ENCODE measurements around the gene NOP58. TPM values are rescaled to one million over a fixed set of nuclear protein-coding genes. Genes with fewer than 3 reads are reported as not detected.

The NOP58 gene
- total RNA-seq, 1 donor from 2014 or later, result 44.1 TPM

DNA sequence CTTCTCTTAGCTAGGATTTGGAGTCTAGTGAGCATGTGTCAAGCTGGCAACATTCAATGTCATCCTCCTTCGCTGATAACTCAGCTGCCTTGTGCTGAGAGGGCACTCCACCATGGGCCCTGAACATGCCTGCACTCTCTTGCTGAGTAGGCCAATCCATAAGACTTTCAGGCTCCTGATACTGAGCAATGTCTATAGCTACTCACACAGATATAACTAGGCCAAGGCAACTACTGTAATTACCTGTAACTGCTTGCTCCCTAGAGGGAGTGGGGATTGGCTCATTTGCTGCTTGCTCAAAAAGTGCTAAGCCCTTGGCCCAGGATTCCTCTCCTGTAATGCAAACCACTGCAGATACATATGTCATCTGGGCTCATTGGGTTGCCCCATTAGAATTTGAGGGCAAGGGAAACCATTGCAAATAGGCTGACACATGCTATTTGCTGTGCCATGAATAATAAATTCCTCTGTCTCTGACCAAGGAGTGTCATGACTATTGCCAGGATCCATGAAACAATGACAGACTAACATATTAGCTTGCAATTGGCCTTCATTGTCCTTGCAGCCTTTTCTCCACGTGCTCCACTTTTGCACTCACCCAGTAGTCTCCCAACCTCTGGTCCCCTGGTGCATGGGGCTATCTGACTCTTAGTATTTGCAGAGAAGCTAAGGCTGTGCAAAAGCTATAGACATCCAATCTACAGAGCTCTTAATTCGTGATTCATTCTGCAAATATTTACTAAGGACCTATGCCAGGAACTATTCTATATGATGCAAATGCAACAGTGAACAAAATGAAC, 73.7 kb downstream of the NOP58 start:
- Mint-ChIP-seq H3K36me3 (ENCODE audit: unreplicated experiment) (no peaks in the 10 kb centered on the region), H3K27ac (ENCODE audit: unreplicated experiment) (no peak overlapping the region), H3K4me3 (ENCODE audit: unreplicated experiment) (no peak overlapping the region), H3K9me3 (ENCODE audit: unreplicated experiment) (no peaks in the 10 kb centered on the region), H3K27me3 (ENCODE audit: unreplicated experiment) (no peaks in the 10 kb centered on the region), H3K4me1 (ENCODE audit: unreplicated experiment) (peaks cover 19% of the 10 kb centered on the region)
- no peak for DNase-seq (ENCODE audit: extremely low spot score, unreplicated experiment)
- TF ChIP-seq, protein P1, sequence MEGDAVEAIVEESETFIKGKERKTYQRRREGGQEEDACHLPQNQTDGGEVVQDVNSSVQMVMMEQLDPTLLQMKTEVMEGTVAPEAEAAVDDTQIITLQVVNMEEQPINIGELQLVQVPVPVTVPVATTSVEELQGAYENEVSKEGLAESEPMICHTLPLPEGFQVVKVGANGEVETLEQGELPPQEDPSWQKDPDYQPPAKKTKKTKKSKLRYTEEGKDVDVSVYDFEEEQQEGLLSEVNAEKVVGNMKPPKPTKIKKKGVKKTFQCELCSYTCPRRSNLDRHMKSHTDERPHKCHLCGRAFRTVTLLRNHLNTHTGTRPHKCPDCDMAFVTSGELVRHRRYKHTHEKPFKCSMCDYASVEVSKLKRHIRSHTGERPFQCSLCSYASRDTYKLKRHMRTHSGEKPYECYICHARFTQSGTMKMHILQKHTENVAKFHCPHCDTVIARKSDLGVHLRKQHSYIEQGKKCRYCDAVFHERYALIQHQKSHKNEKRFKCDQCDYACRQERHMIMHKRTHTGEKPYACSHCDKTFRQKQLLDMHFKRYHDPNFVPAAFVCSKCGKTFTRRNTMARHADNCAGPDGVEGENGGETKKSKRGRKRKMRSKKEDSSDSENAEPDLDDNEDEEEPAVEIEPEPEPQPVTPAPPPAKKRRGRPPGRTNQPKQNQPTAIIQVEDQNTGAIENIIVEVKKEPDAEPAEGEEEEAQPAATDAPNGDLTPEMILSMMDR (IDR thresholded peaks at IDR 0.05), result no peak

DNA sequence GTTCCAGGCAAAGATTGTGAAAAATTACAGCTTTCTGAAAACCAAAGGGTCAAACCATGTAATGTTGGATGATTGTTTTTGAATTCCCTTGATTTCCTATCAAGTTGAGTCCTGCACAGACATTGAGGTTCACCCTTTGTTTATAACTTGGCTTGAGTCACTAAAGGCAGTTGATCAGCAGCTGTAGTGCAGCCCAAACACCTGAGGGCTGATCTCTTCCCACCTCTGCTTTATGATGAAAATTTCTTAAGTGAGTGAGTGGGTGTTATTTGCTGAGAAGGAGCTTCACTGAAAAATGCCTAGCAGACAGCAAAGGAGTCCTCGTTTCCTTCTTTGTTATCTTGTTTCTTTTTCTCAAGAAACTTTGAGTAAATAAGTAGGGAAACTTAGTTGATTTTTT, 78.6 kb downstream of the NOP58 start:
- H3K4me1 Mint-ChIP-seq (ENCODE audit: unreplicated experiment), result peaks cover 14% of the 10 kb centered on the region
- no peak for DNase-seq (ENCODE audit: extremely low spot score, unreplicated experiment)
- H3K36me3 Mint-ChIP-seq (ENCODE audit: unreplicated experiment), result no peaks in the 10 kb centered on the region
- no peaks in the 10 kb centered on the region for H3K9me3 Mint-ChIP-seq (ENCODE audit: unreplicated experiment)
- TF ChIP-seq, protein P1 (IDR thresholded peaks at IDR 0.05), result no peak
- H3K27ac Mint-ChIP-seq (ENCODE audit: unreplicated experiment), result no peak overlapping the region
- H3K4me3 Mint-ChIP-seq (ENCODE audit: unreplicated experiment), result no peak overlapping the region
- no peaks in the 10 kb centered on the region for H3K27me3 Mint-ChIP-seq (ENCODE audit: unreplicated experiment)

DNA sequence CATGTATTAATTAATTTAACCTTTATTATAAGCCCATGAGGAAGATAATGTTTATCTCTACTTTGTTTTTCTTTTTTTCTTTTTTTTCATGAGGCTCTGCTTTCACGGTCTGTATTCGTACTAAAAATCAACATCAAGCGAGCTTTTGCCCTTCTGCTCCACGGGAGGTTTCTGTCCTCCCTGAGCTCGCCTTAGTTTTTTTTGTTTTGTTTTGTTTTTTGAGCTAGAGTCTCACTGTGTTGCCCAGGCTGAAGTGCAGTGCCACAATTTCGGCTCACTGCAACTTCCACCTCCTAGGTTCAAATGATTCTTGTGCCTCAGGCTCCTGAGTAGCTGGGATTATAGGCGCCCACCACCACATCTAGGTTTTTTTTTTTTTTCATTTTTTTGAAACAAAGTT, 80.6 kb downstream of the NOP58 start:
- TF ChIP-seq, protein P1 (IDR thresholded peaks at IDR 0.05), result no peak
- Mint-ChIP-seq H3K4me3 (ENCODE audit: unreplicated experiment) (no peak overlapping the region), H3K27me3 (ENCODE audit: unreplicated experiment) (no peaks in the 10 kb centered on the region), H3K36me3 (ENCODE audit: unreplicated experiment) (no peaks in the 10 kb centered on the region), H3K27ac (ENCODE audit: unreplicated experiment) (no peak overlapping the region), H3K9me3 (ENCODE audit: unreplicated experiment) (no peaks in the 10 kb centered on the region), H3K4me1 (ENCODE audit: unreplicated experiment) (peaks cover 8% of the 10 kb centered on the region)
- DNase-seq (ENCODE audit: extremely low spot score, unreplicated experiment), result no peak

Other genes starting within 250 kb of the NOP58 start
- 37.0 and 37.8 TPM in 2 replicates for gene FZD7, start 231.9 kb upstream of the NOP58 start, total RNA-seq
- gene KIAA2012, start 192.5 kb upstream of the NOP58 start, total RNA-seq, result not detected in 2 replicates
- gene SUMO1, start 27.2 kb upstream of the NOP58 start, total RNA-seq, result 89.8 and 94.7 TPM in 2 replicates
- gene BMPR2, start 110.6 kb downstream of the NOP58 start, total RNA-seq, result 90.6 and 92.3 TPM in 2 replicates